HPDE6-E6E7 (cell line): Measurements from ENCODE around the gene SIX5.
"Not testable (repeated sequence)": the region's sequence is repeated elsewhere in the genome, so short reads cannot be mapped to it uniquely, and the experiment has no call there.

Experiments used
- DNase-seq: peaks from one replicate; pipeline ENCODE4 v3.0.0; 2011; ENCODE audit warnings: missing footprints; ENCODE audit errors: extremely low spot score

The SIX5 gene

GRCh38 chr19:45768984-45769782, at the start of gene SIX5:
SIX5 (minus strand) TSS chr19:45769252; CDS start chr19:45768844, 408 bp downstream.
- DNase-seq = peak; percentile 89

GRCh38 chr19:45817725-45818301, 48.8 kb upstream of the SIX5 start:
- DNase-seq = peak; percentile 37

- peak; percentile 99 for DNase-seq
Measured at GRCh38 chr19:45817010-45817724, 48.1 kb upstream of the SIX5 start.

- no peak for DNase-seq
Measured at GRCh38 chr19:45816236-45817009, 47.4 kb upstream of the SIX5 start.

- no peak for DNase-seq
Measured at GRCh38 chr19:45815481-45816216, 46.6 kb upstream of the SIX5 start.

- DNase-seq = no peak
Measured at GRCh38 chr19:45814851-45815480, 45.9 kb upstream of the SIX5 start, which contains the start of gene RSPH6A. RSPH6A (minus strand) TSS chr19:45815308; CDS start chr19:45815176, 132 bp downstream.

- no peak for DNase-seq
Measured at GRCh38 chr19:45814166-45814780, 45.2 kb upstream of the SIX5 start.

GRCh38 chr19:45812297-45812696, 43.2 kb upstream of the SIX5 start:
- DNase-seq = no peak

- no peak for DNase-seq
Measured at GRCh38 chr19:45809643-45810159, 40.6 kb upstream of the SIX5 start.

- no peak for DNase-seq
Measured at GRCh38 chr19:45805719-45806118, 36.7 kb upstream of the SIX5 start.

GRCh38 chr19:45804959-45805230, 35.8 kb upstream of the SIX5 start:
- no peak for DNase-seq

- DNase-seq = no peak
Measured at GRCh38 chr19:45804140-45804958, 35.3 kb upstream of the SIX5 start.

- no peak for DNase-seq
Measured at GRCh38 chr19:45801603-45802175, 32.6 kb upstream of the SIX5 start.

- no peak for DNase-seq
Measured at GRCh38 chr19:45800070-45800553, 31.1 kb upstream of the SIX5 start.

GRCh38 chr19:45799541-45799940, 30.5 kb upstream of the SIX5 start:
- not testable (repeated sequence) for DNase-seq

GRCh38 chr19:45798995-45799517, 30.0 kb upstream of the SIX5 start:
- no peak for DNase-seq

- DNase-seq = no peak
Measured at GRCh38 chr19:45794627-45795026, 25.6 kb upstream of the SIX5 start.

GRCh38 chr19:45793876-45794275, 24.8 kb upstream of the SIX5 start:
- no peak for DNase-seq

GRCh38 chr19:45793178-45793564, 24.1 kb upstream of the SIX5 start:
- DNase-seq = no peak
